GM19468 (cell line): ENCODE data around the gene NAA40.

Experiments used
- ATAC-seq: cut with Tn5 transposase; IDR thresholded peaks from one replicate; pipeline ENCODE4 v1.9.1; 2021; ENCODE audit warnings: mild to moderate bottlenecking, moderate library complexity, moderate number of reproducible peaks; ENCODE audit not compliant: unreplicated experiment; ENCODE audit errors: extremely low read depth

NAA40 gene

GRCh38 chr11:64003807-64004589 lies 65.2 kb downstream of the NAA40 start:
- ATAC-seq: no peak

GRCh38 chr11:64004590-64004984 lies 65.8 kb downstream of the NAA40 start:
- ATAC-seq: no peak

GRCh38 chr11:64005691-64006090 lies 66.9 kb downstream of the NAA40 start:
- no peak for ATAC-seq

- ATAC-seq: no peak
Measured at GRCh38 chr11:64006398-64006797, 67.6 kb downstream of the NAA40 start.
